Measurements from ENCODE around the gene STN1.

- TF ChIP-seq CTCF (conservative IDR thresholded peaks at IDR 0.05) (no peak), ZFX (IDR thresholded peaks at IDR 0.05) (no peak)
Measured at GRCh38 chr10:103840740-103841070, 77.3 kb downstream of the STN1 start.

Measured in C4-2B (cell line).